B cell (primary cell): ENCODE results near the gene TAF1C.

Experiments used
- EZH2 ChIP-seq: IDR thresholded peaks from 2 replicates; pipeline ENCODE4 v1.6.1; 2012; ENCODE audit warnings: borderline replicate concordance, low read depth, mild to moderate bottlenecking, moderate library complexity, low read length; ENCODE audit not compliant: insufficient read depth, poor library complexity, severe bottlenecking
- TF ChIP-seq, protein P1 (sequence below): fragments of 200-600 bp; IDR thresholded peaks from one replicate; pipeline ENCODE4 v1.8.0; 2022; ENCODE audit warnings: antibody characterized with exemption, mild to moderate bottlenecking

DNA sequence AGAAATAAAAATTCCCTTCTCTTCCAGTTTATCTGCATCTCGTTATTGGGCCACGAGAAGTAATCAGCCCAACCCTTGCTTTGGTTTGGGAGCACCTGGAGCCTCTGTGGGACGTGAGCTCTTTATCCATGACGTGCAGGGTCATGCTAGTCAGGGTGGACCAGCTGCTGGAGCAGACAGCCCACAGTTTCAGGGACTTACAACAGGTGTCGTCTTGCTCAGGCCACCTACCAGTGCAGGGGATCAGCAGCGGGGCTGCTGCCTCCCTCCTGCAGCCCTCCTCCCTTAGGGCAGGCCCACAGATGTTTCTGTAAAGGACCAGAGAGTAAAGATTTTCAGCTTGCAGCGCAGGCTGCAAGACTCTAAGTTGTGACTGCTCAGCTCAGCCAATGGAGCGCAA lies 21.0 kb upstream of the TAF1C start:
- TF ChIP-seq, protein P1, sequence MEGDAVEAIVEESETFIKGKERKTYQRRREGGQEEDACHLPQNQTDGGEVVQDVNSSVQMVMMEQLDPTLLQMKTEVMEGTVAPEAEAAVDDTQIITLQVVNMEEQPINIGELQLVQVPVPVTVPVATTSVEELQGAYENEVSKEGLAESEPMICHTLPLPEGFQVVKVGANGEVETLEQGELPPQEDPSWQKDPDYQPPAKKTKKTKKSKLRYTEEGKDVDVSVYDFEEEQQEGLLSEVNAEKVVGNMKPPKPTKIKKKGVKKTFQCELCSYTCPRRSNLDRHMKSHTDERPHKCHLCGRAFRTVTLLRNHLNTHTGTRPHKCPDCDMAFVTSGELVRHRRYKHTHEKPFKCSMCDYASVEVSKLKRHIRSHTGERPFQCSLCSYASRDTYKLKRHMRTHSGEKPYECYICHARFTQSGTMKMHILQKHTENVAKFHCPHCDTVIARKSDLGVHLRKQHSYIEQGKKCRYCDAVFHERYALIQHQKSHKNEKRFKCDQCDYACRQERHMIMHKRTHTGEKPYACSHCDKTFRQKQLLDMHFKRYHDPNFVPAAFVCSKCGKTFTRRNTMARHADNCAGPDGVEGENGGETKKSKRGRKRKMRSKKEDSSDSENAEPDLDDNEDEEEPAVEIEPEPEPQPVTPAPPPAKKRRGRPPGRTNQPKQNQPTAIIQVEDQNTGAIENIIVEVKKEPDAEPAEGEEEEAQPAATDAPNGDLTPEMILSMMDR, result no peak
- TF ChIP-seq EZH2, result no peak
